NOMO-1 treated with dmso at 0.1 percent for 144 hours (cell line): ENCODE data around the gene GADL1.
A peak's percentile ranks its signal among the peaks of the same experiment; 100 is the strongest.

Experiments used
- DNase-seq: peaks from one replicate; lab custom pipeline; 2025; ENCODE audit not compliant: unreplicated experiment; lab: John Stamatoyannopoulos, UW

GADL1 gene, protein sequence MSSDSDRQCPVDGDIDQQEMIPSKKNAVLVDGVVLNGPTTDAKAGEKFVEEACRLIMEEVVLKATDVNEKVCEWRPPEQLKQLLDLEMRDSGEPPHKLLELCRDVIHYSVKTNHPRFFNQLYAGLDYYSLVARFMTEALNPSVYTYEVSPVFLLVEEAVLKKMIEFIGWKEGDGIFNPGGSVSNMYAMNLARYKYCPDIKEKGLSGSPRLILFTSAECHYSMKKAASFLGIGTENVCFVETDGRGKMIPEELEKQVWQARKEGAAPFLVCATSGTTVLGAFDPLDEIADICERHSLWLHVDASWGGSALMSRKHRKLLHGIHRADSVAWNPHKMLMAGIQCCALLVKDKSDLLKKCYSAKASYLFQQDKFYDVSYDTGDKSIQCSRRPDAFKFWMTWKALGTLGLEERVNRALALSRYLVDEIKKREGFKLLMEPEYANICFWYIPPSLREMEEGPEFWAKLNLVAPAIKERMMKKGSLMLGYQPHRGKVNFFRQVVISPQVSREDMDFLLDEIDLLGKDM

DNA sequence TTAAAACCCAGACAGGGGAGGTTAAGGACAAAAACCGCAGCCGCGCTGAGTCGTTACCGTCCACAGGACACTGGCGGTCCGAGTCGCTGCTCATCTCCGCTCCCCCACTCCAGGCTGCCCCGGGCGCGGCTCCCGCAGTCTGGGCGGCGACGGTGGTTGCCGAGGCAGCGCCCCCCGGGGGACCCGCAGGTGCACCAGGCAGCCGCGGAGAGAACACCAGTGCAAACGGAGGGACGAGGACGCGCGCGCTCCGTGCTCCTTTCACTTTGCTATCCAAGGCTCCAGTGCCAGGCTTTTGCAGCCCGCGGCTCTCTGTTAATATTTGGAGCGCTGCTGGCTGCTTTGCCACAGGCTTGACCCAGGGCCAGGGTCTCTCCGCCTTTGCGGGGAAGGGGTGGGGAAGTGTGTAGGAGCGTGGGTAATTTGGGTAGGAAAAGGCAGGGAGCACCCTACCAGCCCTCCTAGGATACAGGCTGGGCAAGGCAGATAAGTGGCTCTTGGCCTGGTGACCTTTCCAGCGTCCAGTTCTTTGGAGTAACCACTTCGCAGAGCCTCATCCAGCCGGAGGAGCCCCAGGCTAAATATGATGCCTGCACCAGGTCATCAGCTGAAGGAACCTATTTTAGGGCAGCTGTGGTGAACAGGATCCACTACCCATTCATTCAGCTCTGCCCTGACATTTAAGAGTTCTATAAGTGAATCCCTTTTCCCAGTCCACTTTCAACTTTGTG, at the start of gene GADL1:
Gene GADL1 (minus strand): TSS at position 141 of the 731 bp plus-strand sequence. CDS start 47 bp downstream, at position 94.
- DNase-seq = no peak

DNA sequence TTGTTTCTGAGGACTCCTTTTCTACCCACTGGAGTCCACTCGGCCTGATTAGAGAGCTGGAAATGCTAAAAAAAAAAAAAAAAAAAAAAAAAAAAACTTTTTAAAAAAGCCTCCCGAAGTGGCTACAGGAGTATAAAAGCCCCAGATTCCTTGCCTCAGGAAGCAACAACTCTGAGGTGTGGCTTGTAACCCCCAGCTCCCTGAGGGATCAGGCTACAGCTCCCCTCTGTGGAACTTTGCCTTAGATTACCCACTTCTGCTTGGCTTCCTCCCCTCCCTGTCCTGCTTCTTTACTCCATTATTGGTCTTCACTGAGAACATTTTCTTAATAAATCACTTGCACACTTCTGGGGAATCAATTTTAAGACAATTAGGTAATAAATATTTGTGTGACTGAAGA, 49.7 kb upstream of the GADL1 start:
- DNase-seq = no peak

DNA sequence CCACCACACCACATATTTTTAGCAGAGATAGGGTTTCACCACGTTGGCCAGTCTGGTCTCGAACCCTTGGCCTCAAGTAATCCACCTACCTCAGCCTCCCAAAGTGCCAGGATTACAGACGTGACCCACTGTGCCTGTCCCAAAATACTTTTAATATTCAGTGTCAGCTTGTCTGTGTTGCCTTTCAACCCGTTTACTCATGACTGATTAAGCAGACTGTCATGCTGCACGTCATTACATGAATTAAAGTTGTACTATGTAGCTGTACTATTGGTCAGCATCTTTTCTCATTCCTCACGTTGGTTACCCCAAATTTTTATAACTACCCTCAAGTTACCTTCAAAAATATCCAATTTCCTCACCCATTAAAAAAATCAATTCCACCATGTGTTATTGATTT, 48.7 kb upstream of the GADL1 start:
- DNase-seq = no peak

DNA sequence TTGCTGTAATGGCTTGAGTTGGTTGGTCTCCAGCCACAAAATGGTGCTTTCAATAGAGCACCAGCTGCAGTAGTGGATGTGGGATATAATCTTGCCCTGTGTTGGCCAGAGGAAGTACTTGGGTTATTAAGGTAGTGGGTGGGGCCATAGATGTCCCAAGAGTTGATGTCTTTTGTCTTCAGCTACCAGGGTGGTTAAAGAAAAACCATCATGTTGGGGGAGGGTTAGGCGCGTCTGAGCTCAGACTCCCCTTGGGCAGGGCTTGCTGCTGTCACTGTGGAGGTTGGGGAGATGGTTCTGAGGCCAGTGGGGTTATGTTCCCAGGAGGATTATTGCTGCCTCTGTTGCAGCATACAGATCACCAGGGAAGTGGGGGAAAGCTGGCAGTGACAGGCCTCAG, 46.9 kb upstream of the GADL1 start:
- DNase-seq = peak; percentile 1

DNA sequence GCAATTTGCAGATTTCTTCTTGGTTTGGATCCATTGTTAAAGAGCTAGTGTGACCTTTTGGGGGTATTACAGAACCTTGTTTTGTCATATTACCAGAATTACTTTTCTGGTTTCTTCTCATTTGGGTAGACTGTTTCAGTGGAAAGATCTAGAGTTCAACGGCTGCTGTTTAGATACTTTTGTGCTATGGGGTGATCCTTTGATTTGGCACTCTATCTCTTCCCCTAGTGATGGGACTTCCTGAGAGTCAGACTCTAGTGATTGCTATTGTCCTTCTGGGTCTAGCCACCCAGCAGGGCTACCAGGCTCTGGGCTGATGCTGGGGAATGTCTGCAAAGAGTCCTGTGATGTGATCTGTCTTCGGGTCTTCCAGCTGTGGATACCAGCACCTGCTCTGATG, 46.3 kb upstream of the GADL1 start:
- no peak for DNase-seq

DNA sequence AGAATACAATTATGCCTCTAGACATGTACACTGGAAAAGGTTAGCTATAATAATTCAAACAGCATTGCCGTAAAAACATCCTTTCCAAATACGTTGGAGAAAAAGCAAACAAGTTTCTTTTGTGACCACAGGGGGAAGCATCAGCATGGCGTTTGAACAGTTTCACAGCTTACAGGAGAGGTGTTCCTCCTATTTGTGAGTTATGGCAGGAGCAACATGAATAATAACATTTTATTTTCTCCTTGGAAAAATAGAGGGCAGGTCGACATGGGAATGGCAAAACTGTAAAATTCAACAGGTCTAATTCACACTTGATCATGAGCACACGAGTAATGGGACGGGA, 39.7 kb upstream of the GADL1 start:
- peak; percentile 11 for DNase-seq

DNA sequence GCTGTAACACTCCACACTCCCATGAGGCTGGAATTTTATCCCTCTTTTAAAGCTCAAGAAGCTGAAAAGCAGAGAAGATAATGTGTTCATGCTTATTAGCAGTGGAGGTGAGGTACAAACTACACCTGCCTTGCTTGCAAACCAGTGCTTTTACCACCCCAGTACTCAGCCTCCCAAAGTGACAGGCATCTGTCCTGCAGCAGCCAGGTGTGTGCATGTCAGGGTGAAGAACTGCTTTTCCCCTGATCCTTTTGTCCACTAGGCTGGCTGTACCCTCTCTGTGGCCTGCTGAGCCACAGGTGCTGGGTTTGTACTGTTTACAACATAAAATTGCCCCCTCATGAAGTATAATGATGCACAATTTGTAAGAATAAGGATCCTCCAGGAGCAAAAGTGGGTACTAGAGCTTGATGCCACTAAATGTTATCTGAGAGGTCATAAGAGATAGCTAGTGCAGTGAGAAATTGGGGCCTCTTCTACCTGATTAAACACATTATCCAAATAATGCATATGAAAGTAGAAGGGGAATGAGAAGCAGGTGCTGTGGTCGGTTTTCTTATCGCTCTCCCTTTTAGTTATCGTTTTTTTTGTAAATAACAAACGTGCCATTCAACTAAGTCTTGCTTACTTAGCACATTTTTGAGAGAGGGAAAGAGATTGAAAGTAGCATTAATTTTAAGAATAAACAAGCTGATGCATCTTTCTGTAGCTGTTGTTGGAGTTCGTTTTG, 39.2 kb upstream of the GADL1 start:
- no peak for DNase-seq

DNA sequence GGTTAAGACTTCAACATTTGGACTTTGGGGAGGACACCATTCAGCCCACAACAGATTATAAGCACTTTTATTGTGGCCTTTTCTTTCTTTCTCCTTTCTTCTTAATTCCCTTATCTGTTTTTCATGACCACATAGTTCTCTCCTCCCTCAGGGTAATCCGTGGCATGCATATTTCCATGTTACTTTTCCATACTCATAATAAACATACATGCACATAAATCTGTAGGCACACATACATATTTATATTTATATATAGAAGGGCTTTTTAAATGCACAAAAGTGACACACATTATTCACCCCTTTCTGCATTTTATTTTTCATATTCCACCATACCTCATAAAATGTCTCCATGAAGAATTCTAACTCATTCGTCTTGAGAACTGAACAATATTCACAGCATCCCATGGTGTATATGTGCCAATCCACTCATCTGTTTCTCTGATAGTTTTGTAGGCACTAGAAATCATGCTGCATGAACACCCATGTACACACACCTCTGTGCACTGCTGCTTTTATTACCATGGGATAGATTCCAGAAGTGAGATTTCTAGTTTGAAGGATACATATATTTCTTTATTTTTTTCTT, 38.1 kb upstream of the GADL1 start:
- no peak for DNase-seq

DNA sequence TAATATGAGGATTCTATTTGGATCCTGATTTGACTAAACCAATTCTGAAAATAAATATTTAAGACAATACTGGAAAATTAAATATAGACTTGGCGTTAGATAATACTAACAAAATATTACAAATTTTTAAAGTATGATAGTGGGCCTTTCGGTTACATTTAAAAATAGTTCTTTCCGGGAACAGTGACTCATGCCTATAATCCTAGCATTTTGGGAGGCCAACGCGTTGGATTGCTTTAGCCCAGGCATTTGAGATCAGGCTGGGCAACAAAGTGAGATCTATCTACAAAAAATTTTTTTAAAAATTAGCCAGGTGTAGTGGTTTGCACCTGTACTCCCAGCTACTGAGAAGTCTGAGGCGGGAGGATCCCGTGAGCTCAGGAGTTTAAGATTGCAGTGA, 30.3 kb upstream of the GADL1 start:
- DNase-seq = no peak

DNA sequence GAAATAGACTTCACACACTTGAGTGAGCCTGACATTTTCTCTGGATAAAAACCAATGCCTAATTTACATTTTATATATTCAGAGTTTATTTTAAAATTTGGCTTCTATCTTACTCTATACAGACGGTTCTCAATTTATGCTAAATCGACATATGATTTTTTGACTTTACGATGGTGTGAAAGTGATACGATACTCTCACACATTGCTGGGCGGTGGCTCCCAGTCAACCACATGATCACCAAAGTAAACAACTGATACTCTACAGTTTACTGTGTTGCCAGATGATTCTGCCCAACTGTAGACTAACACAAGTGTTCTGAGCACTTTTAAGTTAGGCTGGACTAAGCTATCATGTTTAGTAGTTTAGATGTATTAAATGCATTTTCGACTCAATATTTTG, 25.1 kb upstream of the GADL1 start:
- DNase-seq = no peak

DNA sequence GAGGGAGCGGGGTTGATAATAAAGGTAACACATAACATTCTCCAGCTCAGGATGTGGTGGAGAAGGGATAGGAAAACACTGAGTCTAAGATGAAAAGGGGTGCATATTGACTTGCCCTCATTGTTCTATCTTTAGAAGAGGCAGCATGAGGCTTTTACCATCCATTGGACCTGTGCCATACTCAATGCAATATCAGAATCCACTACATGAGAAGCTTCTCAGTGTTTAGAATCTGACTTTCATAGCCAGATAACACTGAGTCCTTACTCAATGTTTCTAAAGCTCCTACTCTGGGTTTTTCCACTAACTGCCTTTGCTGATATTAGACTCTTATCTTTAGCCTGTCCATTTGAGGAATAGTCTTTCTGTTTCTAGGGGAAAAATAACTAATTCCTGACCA, 24.3 kb upstream of the GADL1 start:
- DNase-seq = no peak

DNA sequence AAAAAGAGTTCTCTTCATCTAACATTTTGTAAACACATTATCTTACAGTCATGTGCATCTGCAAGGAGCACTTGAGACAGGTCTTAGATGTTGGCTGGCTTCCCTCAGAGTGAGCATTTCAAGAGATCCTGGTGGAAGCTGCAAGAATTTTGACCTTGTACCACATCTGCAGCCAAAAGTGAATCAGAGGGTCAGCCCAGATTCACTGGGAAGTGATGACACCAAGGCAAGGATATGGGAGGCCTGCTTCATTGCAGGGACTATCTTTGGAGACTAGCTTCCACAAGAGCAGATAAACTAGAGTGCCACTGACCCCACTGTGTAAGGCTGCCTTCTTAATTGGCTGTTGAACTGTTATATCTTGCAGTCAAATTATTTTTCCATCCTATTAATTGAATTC, 21.3 kb upstream of the GADL1 start:
- no peak for DNase-seq

DNA sequence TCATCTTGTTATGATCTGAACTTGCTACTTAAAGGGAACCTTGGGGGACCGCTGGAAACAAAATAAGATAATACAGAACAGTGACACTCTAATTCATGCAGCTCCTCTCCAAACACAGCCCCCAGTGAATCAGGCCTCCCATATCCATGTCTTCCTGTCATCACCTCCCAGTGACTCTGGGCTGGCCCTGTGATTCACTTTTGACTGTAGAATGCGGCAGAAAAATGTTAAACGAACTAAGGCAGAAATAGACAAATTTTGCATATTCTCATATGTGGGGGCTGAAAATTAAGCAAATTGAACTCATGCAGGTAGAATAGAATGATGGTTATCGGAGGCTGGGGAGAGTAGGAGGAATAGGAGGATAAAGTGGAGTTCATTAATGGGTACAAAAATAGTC, 20.2 kb upstream of the GADL1 start:
- no peak for DNase-seq

DNA sequence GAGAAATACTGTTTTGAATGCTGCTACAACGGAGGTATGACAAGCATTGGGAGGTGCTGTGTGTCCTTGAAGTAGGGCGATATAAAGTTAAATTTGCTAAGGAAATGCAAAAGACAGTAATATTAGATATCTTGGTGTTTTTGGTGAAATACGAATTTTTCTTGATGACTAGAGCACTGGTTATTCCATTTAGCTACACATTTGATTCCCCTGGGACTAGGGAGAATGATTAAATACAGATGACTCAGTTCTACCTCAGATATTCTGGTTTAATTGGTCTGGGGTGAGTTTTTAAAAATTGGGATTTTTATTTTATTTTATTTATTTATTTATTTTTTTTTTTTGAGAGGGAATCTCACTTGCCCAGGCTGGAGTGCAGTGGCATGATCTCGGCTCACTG, 18.7 kb upstream of the GADL1 start:
- DNase-seq = no peak

DNA sequence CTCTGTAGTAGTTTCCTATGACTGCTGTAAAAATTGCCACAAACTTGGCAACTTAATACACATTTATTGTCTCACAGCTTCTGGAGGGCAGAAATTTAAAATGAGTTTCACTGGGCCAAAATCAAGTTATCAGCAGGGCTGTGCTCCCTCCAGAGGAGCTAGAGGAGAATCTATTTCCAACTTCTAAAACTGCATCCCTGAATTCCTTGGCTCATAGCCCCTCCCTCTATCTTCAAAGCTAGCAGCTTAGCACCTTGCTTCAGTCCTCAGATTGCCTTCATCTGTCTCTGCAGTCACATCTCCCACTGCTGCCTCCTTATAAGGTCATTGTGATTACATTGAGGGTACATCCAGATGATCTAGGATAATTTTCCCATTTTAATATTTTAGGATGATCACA, 17.8 kb upstream of the GADL1 start:
- DNase-seq = no peak

DNA sequence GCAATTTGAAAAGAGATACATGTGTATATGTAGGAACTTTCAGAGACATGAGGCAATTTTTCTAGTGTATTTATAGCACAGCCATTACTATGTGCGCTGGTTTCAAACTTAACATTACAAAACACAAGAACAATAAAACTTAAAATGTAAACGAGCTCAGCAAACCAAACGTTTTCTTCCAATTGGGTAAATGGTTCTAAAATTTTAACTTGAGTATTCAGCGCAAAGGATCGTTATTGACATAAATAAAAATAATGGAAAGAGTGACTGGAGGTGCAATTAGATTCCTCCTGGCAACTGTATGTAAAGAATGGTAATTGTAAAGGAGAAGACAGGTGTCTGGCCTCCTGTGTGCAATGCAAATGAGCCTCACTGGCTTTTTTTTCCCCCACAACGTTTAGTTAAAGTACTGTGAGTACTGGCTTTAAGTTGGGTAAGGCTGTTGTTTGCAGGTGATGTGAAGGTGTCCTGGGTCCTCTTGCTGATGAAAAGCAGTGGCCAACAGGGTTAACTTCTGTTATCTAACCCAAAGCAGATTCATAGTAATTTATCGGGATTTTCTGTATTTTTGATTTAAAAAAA, 14.1 kb upstream of the GADL1 start:
- DNase-seq = no peak

DNA sequence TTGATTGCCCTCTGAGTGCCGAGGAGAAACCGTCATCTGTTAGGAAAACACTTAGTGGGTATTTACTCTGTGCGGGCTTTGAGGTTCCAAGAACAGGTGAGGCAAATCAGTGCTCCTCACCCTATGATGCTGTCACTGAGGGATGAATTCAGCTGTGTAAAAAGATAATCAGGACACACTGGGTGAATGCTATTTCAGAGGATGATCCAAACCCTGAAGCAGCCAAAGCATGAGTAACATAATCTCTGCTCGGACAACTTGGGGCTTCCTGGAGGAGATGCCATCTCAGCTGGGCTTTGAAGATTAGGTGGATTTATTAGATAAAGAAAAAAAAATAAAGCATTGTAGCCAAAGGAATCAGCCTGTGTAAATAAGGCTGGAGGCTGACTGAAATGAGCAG, 10.5 kb upstream of the GADL1 start:
- DNase-seq = no peak

DNA sequence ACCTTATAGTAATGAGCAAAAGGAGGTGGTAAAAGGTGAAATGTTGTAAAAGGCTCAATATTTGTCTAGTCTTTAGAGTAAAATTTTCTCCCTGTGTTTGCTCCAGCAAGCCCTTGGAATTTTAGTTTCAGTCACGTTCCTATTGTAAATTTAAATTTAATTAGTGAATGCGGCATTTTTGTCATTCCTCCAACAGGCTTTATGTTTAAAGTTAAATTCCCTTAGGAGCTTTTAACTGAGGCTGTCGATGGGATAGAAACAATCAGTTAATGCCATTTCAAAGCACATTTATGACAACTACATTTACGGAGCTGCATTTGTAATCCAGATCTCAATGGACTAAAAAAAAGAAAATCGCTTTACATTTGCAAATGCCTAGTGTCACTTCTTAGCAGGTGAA, 868 bp upstream of the GADL1 start:
- DNase-seq = no peak

DNA sequence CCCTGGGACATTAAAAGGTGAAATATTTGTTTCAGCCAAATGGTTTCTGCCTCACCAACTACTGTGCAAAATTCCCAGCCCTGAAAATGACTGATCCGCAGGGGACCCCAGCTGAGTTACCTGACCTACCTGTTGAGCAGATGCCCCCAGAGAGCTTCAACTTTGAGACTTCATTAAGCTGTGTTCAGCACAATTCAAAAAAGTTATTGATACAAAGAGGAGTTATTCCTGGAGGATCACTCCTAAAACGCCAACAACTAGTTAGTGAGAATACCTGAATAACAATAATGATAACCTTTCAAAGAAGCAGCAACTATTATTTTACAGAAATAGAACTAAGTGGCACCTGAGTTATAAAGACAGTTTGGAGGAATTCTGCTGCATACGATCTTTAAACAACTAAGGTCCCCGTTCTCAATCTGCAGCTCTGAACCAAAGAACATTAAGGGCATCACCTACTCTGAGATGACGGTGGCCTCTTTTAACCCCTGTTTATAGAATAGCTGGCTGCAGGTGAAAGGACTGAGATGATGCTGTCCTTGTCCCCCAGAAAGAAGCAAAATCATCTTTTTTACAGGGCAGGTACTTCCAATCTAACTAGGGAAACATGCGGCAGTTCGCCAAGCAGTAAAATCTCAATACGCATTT, 659 bp downstream of the GADL1 start:
- DNase-seq = no peak

DNA sequence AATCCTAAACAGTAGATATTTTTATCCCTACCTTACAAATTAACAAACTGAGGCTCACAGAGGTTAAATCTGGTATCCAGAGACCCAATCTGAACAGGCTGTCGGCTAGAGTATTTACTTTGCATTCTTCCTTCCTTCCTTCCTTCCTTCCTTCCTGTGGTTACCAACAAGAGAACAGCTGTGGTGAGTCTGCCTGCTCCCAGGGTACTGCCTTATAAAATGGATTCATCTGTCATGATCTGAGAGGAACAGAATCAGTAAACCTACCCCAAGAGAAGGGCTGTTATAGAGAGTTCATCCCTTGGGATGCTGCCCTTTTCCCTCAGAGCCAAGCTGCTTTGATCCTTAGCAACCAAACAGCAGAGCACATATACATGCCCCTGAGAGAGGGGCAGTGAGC, 3.6 kb downstream of the GADL1 start:
- DNase-seq = no peak

DNA sequence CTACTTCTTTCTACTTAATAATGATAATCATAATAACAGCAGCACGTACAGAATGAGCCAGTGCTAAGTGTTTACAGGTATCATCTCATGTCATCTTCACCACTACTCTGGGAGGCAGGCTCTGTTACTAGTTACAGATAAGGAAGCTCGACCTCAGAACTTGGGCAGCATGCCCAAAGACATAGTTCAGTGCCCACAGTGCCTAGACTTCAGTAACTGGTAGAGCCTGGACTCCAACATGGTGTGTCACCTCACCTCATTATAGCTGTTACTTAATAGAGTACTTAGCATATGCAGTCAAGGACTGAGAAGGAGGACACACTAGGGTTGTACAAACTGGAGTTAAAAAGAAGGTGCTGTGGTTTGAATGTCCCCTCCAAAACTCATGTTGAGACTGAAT, 7.6 kb downstream of the GADL1 start:
- DNase-seq = no peak
